Measurements from ENCODE around the gene SLC9B2. TPM values are rescaled to one million over a fixed set of nuclear protein-coding genes. Genes with fewer than 3 reads are reported as not detected.

The SLC9B2 gene
- total and polyA plus RNA-seq, 10 of the 15 experiments (the other 5 are each of a cell fraction or from before 2014, with no cell fraction given) = 8.9 to 32.5 (median 25.3) TPM

DNA sequence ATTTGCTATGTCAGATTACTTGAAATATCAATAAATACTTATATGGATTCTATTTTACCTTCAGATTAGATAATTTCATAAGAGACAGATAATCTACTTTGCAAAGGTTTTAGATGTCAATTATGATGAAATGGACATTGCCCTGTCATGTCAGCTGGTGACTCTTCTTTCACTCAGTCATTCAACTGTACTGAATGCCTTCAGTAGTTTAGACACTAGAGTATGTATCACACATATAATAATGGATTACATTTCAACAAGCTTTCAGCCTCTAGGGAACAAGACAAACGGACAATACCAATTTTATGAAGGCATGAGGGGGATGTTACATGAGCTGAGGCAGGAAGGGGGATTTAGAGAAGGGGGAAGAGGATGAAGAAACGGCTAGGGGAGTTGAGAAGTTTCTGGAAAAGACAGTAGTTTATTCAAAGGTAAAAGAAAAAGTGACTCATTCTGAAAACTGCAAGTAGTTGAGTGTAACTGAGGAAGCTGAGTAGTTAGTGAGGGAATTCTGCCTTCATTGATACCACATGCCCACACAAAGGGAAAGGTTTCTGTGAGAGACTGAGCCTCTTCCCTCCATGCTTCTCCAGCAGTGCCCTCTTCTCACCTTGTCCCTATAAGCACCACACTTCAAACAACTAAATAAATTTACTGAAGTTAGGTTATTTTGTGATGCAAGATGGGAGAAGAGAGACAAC is 25.7 kb downstream of the SLC9B2 start (continued):
- TF ChIP-seq, protein P1, sequence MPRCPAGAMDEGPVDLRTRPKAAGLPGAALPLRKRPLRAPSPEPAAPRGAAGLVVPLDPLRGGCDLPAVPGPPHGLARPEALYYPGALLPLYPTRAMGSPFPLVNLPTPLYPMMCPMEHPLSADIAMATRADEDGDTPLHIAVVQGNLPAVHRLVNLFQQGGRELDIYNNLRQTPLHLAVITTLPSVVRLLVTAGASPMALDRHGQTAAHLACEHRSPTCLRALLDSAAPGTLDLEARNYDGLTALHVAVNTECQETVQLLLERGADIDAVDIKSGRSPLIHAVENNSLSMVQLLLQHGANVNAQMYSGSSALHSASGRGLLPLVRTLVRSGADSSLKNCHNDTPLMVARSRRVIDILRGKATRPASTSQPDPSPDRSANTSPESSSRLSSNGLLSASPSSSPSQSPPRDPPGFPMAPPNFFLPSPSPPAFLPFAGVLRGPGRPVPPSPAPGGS (IDR thresholded peaks at IDR 0.05; ENCODE audit: borderline replicate concordance, insufficient read depth, low read depth, low read length, poor library complexity, severe bottlenecking) = no peak
- 0 out of 2 replicates have a peak, but pooled peaks have one; percentile 34 for TF ChIP-seq IKZF1 (conservative IDR thresholded peaks at IDR 0.05)
- TF ChIP-seq RCOR1 (conservative IDR thresholded peaks at IDR 0.05; ENCODE audit: low read depth, low read length) = no peak
- TF ChIP-seq, protein P2, sequence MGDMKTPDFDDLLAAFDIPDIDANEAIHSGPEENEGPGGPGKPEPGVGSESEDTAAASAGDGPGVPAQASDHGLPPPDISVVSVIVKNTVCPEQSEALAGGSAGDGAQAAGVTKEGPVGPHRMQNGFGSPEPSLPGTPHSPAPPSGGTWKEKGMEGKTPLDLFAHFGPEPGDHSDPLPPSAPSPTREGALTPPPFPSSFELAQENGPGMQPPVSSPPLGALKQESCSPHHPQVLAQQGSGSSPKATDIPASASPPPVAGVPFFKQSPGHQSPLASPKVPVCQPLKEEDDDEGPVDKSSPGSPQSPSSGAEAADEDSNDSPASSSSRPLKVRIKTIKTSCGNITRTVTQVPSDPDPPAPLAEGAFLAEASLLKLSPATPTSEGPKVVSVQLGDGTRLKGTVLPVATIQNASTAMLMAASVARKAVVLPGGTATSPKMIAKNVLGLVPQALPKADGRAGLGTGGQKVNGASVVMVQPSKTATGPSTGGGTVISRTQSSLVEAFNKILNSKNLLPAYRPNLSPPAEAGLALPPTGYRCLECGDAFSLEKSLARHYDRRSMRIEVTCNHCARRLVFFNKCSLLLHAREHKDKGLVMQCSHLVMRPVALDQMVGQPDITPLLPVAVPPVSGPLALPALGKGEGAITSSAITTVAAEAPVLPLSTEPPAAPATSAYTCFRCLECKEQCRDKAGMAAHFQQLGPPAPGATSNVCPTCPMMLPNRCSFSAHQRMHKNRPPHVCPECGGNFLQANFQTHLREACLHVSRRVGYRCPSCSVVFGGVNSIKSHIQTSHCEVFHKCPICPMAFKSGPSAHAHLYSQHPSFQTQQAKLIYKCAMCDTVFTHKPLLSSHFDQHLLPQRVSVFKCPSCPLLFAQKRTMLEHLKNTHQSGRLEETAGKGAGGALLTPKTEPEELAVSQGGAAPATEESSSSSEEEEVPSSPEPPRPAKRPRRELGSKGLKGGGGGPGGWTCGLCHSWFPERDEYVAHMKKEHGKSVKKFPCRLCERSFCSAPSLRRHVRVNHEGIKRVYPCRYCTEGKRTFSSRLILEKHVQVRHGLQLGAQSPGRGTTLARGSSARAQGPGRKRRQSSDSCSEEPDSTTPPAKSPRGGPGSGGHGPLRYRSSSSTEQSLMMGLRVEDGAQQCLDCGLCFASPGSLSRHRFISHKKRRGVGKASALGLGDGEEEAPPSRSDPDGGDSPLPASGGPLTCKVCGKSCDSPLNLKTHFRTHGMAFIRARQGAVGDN (IDR thresholded peaks at IDR 0.05) = no peak
- no peak for TF ChIP-seq FOXK2 (IDR thresholded peaks at IDR 0.05)
- TF ChIP-seq, protein P3, sequence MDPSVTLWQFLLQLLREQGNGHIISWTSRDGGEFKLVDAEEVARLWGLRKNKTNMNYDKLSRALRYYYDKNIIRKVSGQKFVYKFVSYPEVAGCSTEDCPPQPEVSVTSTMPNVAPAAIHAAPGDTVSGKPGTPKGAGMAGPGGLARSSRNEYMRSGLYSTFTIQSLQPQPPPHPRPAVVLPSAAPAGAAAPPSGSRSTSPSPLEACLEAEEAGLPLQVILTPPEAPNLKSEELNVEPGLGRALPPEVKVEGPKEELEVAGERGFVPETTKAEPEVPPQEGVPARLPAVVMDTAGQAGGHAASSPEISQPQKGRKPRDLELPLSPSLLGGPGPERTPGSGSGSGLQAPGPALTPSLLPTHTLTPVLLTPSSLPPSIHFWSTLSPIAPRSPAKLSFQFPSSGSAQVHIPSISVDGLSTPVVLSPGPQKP (IDR thresholded peaks at IDR 0.05; ENCODE audit: low read depth, low read length) = no peak
